Muscle of leg (tissue), 11 donors: ENCODE data around the gene ANK2. TPM values are rescaled to one million over a fixed set of nuclear protein-coding genes. Genes with fewer than 3 reads are reported as not detected.
"Not testable (repeated sequence)": the region's sequence is repeated elsewhere in the genome, so short reads cannot be mapped to it uniquely, and the experiment has no call there.

Source experiments
- DNase-seq: peaks from one replicate; pipeline ENCODE4 v3.0.0; 2013
- H3K27ac ChIP-seq: one replicate; pipeline ENCODE4 v1.5.1; 2013; ENCODE audit warnings: mild to moderate bottlenecking, low read length, control low read depth
- H3K27me3 ChIP-seq: one replicate; pipeline ENCODE4 v1.6.1; 2013; ENCODE audit warnings: low read length; ENCODE audit not compliant: control insufficient read depth, insufficient read depth
- H3K36me3 ChIP-seq: one replicate; pipeline ENCODE4 v1.6.1; 2013; ENCODE audit warnings: low read length; ENCODE audit not compliant: control insufficient read depth, insufficient read depth
- H3K4me1 ChIP-seq: one replicate; pipeline ENCODE4 v1.6.1; 2013; ENCODE audit warnings: low read length; ENCODE audit not compliant: control insufficient read depth, insufficient read depth
- H3K4me3 ChIP-seq: one replicate; pipeline ENCODE4 v1.5.1; 2013; ENCODE audit warnings: low read length, control low read depth
- H3K9me3 ChIP-seq: replicated peaks from 2 replicates; pipeline ENCODE4 v1.6.1; 2013; ENCODE audit warnings: low read depth, low read length; ENCODE audit not compliant: control insufficient read depth
- WGBS: methylation state at CpG from one replicate; pipeline ENCODE4 v1.1.5; 2013; ENCODE audit warnings: missing lambda C conversion rate; ENCODE audit not compliant: insufficient coverage; 5-methylcytosine and 5-hydroxymethylcytosine counted together
- polyA plus RNA-seq, 8 donors: library from polyadenylated mRNA; unstranded; fragments of 120-200 nt; gene quantifications; one replicate each; pipeline versions ENCODE4 v1.2.1 to v1.2.3, GENCODE V29; 2013; ENCODE audit warnings: inconsistent platforms in 1 of 8, low replicate concordance in 1 of 8; ENCODE audit not compliant: insufficient read length in 8 of 8, insufficient read depth in 1 of 8
- total RNA-seq: library from RNA; stranded (reverse); fragments of 120-200 nt; gene quantifications from one replicate; pipeline ENCODE4 v1.2.4, GENCODE V29; 2013

ANK2 gene
- total and polyA plus RNA-seq, 9 donors, result 160 to 285 (median 233) TPM

DNA sequence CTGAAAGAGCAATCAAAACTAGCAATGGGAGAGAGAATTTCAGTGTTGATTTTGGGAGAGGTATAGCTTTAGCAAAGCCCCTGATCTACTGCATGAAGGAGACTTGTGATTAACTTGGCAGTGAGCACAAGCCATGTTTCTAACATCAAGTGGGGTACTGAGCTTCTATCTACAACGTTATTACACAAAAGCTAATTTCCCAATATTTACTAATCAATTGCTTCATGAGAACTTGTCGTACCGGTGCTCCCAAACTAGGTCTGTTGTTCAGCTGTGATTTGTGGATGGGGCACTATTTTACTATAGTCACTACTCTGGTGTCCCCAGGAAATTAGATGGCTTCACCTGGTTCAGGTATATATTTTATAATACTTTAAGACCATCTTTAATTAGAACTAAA is 16.2 kb downstream of the ANK2 start:
- WGBS, result no CpG with 5 or more reads among the region's 3 CpGs
- Histone ChIP-seq H3K36me3 (peaks cover 2% of the 10 kb centered on the region), H3K27ac (no peak overlapping the region), H3K9me3 (no peaks in the 10 kb centered on the region), H3K4me1 (peaks cover 3% of the 10 kb centered on the region), H3K27me3 (no peaks in the 10 kb centered on the region), H3K4me3 (no peak overlapping the region)
- no peak for DNase-seq

DNA sequence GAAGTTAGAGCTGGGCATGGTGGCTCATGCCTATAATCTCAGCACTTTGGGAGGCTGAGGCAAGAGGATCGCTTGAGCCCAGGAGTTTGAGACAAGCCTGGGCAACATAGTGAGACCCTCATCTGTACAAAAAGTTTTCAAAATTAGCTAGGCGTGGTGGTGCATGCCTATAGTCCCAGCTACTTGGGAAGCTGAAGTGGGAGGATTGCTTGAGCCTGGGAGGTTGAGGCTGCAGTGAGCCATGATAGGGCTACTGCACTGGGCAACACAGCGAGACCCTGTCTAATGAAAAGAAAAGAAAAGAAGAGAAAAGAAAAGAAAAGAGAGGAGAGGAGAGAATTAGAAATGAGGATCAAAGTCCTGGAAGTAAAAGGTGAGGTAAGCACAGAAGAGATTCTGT is 19.3 kb downstream of the ANK2 start:
- not testable (repeated sequence) for DNase-seq, H3K9me3 ChIP-seq, H3K36me3 ChIP-seq, H3K27me3 ChIP-seq, H3K27ac ChIP-seq, H3K4me1 ChIP-seq, H3K4me3 ChIP-seq
- 97% methylated on average over 3 of the region's 3 CpGs for WGBS

DNA sequence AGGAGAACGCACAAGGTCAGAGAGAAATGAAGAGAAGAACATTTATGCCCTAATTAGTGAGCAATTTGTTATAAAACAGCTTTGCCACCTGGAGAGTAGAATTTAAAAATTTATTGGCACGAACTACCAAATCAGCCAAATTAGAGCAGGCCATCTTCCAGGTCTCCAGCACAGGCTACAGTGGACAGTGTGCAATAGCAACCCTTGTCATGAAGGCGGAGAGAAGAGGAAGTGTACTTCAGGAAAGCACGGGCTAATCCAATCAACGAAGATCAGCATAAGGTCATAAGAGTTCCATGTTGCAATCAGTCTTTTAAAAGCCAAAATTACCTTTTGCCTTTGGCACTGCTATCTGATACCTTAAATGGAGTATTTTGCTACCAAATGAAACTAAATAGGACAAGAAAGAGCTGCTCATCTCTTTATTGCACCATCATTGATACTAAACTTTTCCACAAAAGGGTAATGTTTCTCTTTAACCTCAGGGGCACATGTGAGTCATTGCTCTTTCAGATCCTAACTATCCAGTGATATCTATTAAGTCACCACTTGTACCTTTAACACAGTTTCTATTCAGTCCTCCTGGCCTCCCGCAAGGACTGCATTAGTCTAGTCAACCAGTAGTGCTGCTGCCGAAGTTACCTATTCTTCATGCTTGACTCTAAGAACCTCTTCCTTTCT is 19.9 kb downstream of the ANK2 start:
- Histone ChIP-seq H3K27ac (no peak overlapping the region), H3K36me3 (peaks cover 2% of the 10 kb centered on the region), H3K4me3 (no peak overlapping the region), H3K27me3 (no peaks in the 10 kb centered on the region), H3K4me1 (peaks cover under 1% of the 10 kb centered on the region), H3K9me3 (no peaks in the 10 kb centered on the region)
- WGBS, result 89% methylated on average over 5 of the region's 7 CpGs
- DNase-seq, result no peak

DNA sequence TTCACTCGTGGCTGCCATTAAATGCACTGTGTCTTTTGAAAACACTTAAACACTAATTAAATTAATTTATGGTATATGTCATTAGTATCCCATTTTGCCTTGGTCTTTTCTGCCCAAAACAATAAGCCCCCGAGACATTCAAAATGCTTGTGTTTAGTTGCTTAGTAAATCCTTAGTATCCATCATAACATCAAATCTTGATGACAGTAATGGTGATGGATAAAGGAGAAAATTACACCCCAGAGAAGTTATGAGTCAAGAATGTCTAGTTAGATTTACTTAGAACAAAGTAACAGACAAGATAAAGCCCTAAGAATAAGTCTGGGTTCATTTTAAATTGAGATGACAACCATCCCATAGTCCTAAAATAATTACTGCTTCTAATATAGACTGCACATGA is 21.3 kb downstream of the ANK2 start:
- no CpG with 5 or more reads among the region's 2 CpGs for WGBS
- H3K27me3 ChIP-seq, result no peaks in the 10 kb centered on the region

DNA sequence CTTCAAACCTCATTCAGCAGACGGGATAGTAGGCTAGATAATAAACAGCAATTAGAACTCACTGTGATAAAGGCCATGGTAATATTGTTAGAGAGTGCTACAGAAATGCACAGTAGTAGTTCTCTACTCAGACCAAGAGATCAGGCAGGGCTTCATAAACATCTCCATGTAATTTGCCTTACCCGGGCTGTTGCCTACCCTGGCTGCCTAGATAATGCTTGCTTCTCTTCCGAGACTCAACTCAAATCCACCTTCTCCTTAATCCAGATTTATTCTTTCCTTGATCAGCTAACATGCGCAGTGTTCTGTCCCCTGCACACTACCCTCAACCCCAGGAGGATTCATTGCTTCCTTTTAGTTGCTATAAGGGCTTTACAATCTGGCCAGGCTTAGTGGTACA is 21.8 kb downstream of the ANK2 start:
- Histone ChIP-seq H3K4me1 (no peaks in the 10 kb centered on the region), H3K27ac (no peak overlapping the region), H3K27me3 (no peaks in the 10 kb centered on the region), H3K9me3 (no peaks in the 10 kb centered on the region), H3K4me3 (no peak overlapping the region), H3K36me3 (peaks cover 2% of the 10 kb centered on the region)
- 80% methylated on average over 2 of the region's 4 CpGs for WGBS
- DNase-seq, result no peak

More for the DNA sequence above, 21.3 kb downstream of the ANK2 start:
- peaks cover 2% of the 10 kb centered on the region for H3K36me3 ChIP-seq
- DNase-seq, result no peak
- H3K4me3 ChIP-seq, result no peak overlapping the region
- H3K4me1 ChIP-seq, result no peaks in the 10 kb centered on the region
- H3K9me3 ChIP-seq, result no peaks in the 10 kb centered on the region
- H3K27ac ChIP-seq, result no peak overlapping the region

DNA sequence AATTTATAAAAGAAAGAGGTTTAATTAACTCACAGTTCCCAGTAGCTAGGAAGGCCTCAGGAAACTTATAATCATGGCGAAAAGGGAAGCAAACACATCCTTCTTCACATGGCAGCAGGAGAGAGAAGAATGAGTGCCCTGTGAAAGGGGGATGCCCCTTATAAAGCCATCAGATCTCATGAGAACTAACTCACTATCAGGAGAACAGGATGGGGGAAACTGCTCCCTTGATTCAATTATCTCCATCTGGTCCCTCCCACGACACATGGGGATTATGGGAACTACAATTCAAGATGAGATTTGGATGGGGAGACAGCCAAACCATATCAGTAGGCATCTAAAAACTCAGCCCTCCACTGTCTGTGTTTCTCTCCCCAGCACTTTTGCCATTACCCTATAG is 22.4 kb downstream of the ANK2 start:
- Histone ChIP-seq H3K4me3 (no peak overlapping the region), H3K36me3 (peaks cover 2% of the 10 kb centered on the region), H3K4me1 (no peaks in the 10 kb centered on the region), H3K9me3 (no peaks in the 10 kb centered on the region), H3K27me3 (no peaks in the 10 kb centered on the region), H3K27ac (no peak overlapping the region)
- WGBS, result no CpG with 5 or more reads among the region's 2 CpGs
- DNase-seq, result no peak

DNA sequence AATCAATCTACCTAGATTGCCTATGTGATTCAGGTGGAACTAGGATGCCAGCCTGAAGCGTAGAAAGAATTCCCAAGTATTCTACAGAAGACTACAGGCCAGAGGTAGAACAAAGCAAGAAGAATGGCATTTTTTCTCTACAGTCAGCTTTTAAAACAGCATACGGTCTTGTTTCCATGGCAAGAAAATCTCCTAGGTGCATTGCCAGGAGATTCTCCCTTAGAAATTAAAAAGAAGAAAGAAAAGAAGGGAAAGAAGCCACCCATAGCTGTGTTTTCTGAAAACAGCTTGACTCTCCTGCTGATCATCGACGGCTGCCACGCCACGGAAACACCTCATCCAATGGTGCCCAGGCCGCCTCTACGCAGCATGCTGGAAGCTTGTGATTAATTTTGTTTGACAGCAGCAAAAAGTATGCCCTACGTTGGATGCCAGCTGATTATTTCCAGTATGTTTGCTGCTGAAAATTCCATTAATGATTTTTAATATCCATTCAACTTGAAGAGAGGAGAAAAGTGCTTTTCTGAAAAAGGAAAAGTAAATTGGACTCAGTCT is 24.1 kb downstream of the ANK2 start:
- 92% methylated on average over 2 of the region's 9 CpGs for WGBS
- no peaks in the 10 kb centered on the region for H3K27me3 ChIP-seq
- DNase-seq, result peak; percentile 12
- no peak overlapping the region for H3K27ac ChIP-seq
- peaks cover 2% of the 10 kb centered on the region for H3K36me3 ChIP-seq
- H3K4me3 ChIP-seq, result no peak overlapping the region
- H3K4me1 ChIP-seq, result no peaks in the 10 kb centered on the region
- H3K9me3 ChIP-seq, result no peaks in the 10 kb centered on the region

DNA sequence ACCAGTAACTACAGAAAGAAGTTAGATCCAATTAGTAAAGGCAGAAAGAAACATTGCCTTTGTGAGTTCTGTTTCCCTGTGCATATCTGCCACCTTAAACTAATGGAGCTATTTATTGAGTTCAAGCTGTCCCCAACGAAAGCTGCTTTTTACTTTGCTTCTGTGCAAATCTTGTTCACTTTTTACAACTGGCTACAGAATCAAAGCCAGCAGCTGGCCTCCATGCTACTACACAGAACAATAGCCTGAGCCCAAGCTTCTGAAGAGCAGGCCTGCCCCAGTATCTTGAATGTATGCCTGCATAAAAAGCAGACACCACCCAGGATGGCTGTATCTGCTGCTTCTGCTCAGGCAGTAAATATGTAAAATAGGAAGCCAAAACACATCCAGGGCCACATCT is 28.1 kb downstream of the ANK2 start:
- 0% methylated on average over 1 of the region's 1 CpG for WGBS
- DNase-seq, result peak; percentile 7
- Histone ChIP-seq H3K27me3 (no peaks in the 10 kb centered on the region), H3K27ac (no peak overlapping the region), H3K36me3 (no peaks in the 10 kb centered on the region), H3K4me1 (no peaks in the 10 kb centered on the region), H3K9me3 (no peaks in the 10 kb centered on the region), H3K4me3 (no peak overlapping the region)

DNA sequence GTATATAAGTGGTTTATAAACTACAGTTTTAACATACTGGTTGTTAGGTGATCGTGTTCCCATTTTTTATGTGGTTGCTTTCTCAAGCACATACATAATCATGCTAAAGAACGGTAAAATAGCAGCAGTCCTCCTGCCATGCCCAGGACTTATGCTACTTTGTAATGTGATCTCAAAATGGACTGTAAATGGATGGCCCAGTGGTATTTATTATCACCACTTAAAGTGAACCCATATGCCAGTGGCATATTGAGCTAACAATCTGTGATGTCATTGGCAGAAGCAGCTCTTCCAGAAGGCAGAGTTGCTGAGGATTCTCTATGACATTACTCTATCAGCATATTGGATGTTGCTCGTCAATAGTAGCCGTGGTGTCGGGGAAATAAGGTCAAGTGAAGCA is 28.6 kb downstream of the ANK2 start:
- Histone ChIP-seq H3K4me1 (no peaks in the 10 kb centered on the region), H3K27me3 (no peaks in the 10 kb centered on the region), H3K27ac (no peak overlapping the region), H3K4me3 (no peak overlapping the region), H3K9me3 (no peaks in the 10 kb centered on the region), H3K36me3 (no peaks in the 10 kb centered on the region)
- whole genome bisulfite sequencing, result 80% methylated on average over 2 of the region's 5 CpGs
- DNase-seq, result no peak

DNA sequence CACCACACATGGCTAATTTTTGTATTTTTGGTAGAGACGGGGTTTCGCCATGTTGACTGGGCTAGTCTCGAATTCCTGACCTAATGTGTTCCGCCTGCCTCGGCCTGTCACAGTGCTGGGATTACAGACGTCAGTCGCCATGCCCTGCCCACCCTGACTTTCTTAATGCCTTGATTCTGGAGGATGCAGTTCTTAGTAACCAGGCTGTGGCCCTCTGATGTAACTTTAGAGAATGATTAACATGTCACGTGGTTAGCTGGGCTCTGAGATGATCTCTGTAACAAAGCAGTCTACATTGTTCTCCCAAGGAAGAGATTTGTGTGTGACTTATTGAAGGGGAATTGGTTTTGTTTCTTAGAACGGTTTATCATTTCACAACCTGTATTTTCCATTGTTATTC is 30.6 kb downstream of the ANK2 start:
- no peaks in the 10 kb centered on the region for H3K9me3 ChIP-seq

DNA sequence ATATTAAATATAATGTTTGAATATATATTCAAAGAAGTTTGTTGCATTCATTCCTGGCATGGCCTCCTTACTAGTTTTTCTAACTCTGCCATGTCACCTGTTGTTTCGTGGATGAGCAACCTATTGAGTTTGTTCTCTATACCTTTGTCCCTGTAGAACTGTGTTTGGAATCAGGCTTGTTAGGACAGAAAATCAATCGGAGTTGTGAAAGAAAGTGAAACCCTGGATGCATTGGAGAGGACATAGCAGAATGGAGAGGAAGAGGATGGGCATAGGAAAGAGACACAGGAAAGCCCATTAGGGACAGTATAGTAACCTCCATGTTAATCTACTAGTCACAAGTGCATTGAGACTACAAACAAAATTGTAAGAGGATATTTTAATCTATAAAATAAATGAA is 31.2 kb downstream of the ANK2 start:
- no peaks in the 10 kb centered on the region for H3K36me3 ChIP-seq
- H3K4me3 ChIP-seq, result no peak overlapping the region
- WGBS, result 67% methylated on average over 1 of the region's 2 CpGs
- H3K9me3 ChIP-seq, result no peaks in the 10 kb centered on the region
- no peaks in the 10 kb centered on the region for H3K27me3 ChIP-seq
- H3K27ac ChIP-seq, result no peak overlapping the region
- H3K4me1 ChIP-seq, result no peaks in the 10 kb centered on the region
- no peak for DNase-seq

More for the DNA sequence above, 30.6 kb downstream of the ANK2 start:
- Histone ChIP-seq H3K36me3 (no peaks in the 10 kb centered on the region), H3K27me3 (no peaks in the 10 kb centered on the region), H3K4me1 (no peaks in the 10 kb centered on the region), H3K4me3 (no peak overlapping the region), H3K27ac (no peak overlapping the region)
- DNase-seq, result no peak
- WGBS, result 95% methylated on average over 6 of the region's 9 CpGs
